ENCODE results near the gene PDPR. TPM values are rescaled to one million over a fixed set of nuclear protein-coding genes. Genes with fewer than 3 reads are reported as not detected.
"Not testable (repeated sequence)": the region's sequence is repeated elsewhere in the genome, so short reads cannot be mapped to it uniquely, and the experiment has no call there.

Gene PDPR
- total RNA-seq, 2 donors from 2014 or later, result 37.2 to 51.5 TPM

GRCh38 chr16:70198230-70198629, 84.1 kb downstream of the PDPR start:
- DNase-seq (ENCODE audit: low spot score); H3K36me3 Mint-ChIP-seq; H3K9me3 Mint-ChIP-seq; H3K4me1 Mint-ChIP-seq (ENCODE audit: low read depth in 2 of 2); H3K4me3 Mint-ChIP-seq; H3K27me3 Mint-ChIP-seq; H3K27ac Mint-ChIP-seq; ATAC-seq: not testable (repeated sequence)

DNA sequence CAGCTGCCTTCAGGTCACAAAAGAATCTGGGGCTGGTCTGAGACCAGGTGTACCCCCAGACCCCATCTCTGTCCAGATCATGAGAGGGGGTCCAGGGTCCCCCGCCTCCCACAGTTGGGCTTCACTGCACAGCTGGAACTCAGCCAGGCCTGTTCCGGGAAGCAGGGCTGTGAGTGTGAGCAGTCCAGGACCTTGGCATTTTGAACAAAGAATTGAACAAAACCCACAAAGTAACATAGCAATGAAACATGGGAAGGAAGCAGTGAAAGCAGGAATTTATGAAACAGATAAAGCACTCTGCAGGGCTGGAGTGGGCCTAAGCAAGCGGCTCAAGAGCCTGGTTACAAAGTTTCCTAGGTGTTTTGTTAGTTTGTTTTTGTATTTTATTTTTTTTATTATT, 84.5 kb downstream of the PDPR start:
- H3K9me3 Mint-ChIP-seq; H3K27ac Mint-ChIP-seq; DNase-seq (ENCODE audit: low spot score); H3K4me3 Mint-ChIP-seq; H3K4me1 Mint-ChIP-seq (ENCODE audit: low read depth in 2 of 2); H3K36me3 Mint-ChIP-seq; ATAC-seq; H3K27me3 Mint-ChIP-seq: not testable (repeated sequence)

DNA sequence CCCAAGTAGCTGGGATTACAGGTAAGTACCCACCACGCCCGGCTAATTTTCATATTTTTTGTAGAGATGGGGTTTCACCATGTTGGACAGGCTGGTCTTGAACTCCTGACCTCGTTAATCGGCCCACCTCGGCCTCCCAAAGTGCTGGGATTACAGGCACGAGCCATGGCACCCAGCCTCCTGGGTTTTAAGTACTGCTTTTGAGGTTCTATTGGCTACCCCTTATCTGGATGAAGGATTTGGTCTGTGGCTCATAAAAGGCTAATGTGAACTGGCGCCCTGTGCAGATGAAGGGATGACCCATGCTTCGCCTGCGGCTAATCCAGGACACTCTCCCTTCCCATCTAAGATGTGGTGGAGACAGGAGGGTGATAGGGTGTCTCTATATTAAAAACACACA, 85.0 kb downstream of the PDPR start:
- ATAC-seq, result not testable (repeated sequence)

DNA sequence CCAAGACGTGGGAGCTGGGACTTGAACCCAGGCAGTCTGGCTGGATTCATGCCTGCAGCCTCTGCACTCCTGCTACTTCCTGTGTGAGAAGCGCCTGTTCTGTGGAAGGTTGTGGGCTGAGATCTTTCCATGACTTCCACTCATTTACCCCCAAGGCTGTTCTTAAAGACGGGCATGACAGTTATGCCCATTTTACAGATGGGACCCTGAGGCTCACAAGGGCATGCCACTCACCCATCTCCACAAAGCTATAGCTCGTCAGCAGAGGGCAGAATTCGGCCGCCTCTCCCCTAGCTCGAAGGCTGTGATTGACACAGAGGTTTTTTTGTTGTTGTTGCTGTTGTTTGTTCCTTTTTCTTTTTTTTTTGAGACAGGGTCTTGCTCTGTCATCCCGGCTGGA, 85.9 kb downstream of the PDPR start:
- H3K27me3 Mint-ChIP-seq; H3K36me3 Mint-ChIP-seq; H3K4me1 Mint-ChIP-seq (ENCODE audit: low read depth in 2 of 2); H3K9me3 Mint-ChIP-seq; ATAC-seq; H3K27ac Mint-ChIP-seq; H3K4me3 Mint-ChIP-seq; DNase-seq (ENCODE audit: low spot score): not testable (repeated sequence)

More for the DNA sequence above, 85.0 kb downstream of the PDPR start:
- H3K27me3 Mint-ChIP-seq; H3K36me3 Mint-ChIP-seq; H3K4me3 Mint-ChIP-seq; H3K9me3 Mint-ChIP-seq; H3K27ac Mint-ChIP-seq; DNase-seq (ENCODE audit: low spot score); H3K4me1 Mint-ChIP-seq (ENCODE audit: low read depth in 2 of 2): not testable (repeated sequence)

GRCh38 chr16:70203508-70203907, 89.4 kb downstream of the PDPR start:
- H3K4me1 Mint-ChIP-seq (ENCODE audit: low read depth in 2 of 2); ATAC-seq; DNase-seq (ENCODE audit: low spot score); H3K4me3 Mint-ChIP-seq; H3K9me3 Mint-ChIP-seq; H3K27ac Mint-ChIP-seq; H3K36me3 Mint-ChIP-seq; H3K27me3 Mint-ChIP-seq: not testable (repeated sequence)

- DNase-seq (ENCODE audit: low spot score); H3K9me3 Mint-ChIP-seq; H3K27me3 Mint-ChIP-seq; H3K4me1 Mint-ChIP-seq (ENCODE audit: low read depth in 2 of 2); H3K36me3 Mint-ChIP-seq; H3K4me3 Mint-ChIP-seq; ATAC-seq; H3K27ac Mint-ChIP-seq: not testable (repeated sequence)
Observed at GRCh38 chr16:70204010-70204409, 89.9 kb downstream of the PDPR start.

- H3K4me1 Mint-ChIP-seq (ENCODE audit: low read depth in 2 of 2); H3K27me3 Mint-ChIP-seq; H3K4me3 Mint-ChIP-seq; DNase-seq (ENCODE audit: low spot score); H3K27ac Mint-ChIP-seq; ATAC-seq; H3K9me3 Mint-ChIP-seq: not testable (repeated sequence)
- peaks cover 10% of the 10 kb centered on the region for H3K36me3 Mint-ChIP-seq
Observed at GRCh38 chr16:70204668-70205405, 90.7 kb downstream of the PDPR start.

DNA sequence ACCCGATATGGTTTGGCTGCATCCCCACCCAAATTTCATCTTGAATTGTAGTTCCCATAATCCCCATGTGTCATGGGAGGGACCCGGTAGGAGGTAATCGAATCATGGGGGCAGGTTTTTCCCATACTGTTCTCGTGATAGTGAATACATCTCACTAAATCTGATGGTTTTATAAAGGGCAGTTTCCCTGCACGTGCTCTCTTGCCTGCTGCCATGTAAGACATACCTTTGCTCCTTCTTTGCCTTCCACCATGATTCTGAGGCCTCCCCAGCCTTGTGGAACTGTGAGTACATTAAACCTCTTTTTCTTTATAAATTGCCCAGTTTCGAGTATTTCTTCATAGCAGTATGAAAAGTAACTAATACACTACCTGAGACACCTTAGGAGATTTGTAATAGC, 92.2 kb downstream of the PDPR start:
- H3K27ac Mint-ChIP-seq; H3K9me3 Mint-ChIP-seq; ATAC-seq; DNase-seq (ENCODE audit: low spot score); H3K4me3 Mint-ChIP-seq; H3K4me1 Mint-ChIP-seq (ENCODE audit: low read depth in 2 of 2); H3K27me3 Mint-ChIP-seq: not testable (repeated sequence)
- H3K36me3 Mint-ChIP-seq, result peaks cover 11% of the 10 kb centered on the region

Other genes with a start within 250 kb of the PDPR start
- gene CLEC18A, start 163.0 kb upstream of the PDPR start, total RNA-seq, result 1 to 10 TPM; 2.2 to 5.1 TPM
- 1 to 10 TPM in 1 of 2 donors, not detected in 1; 1.9 TPM for gene CLEC18C, start 59.5 kb downstream of the PDPR start, total RNA-seq
- gene EXOSC6, start 137.6 kb downstream of the PDPR start, total RNA-seq, result 10 to 100 TPM; 29.0 to 57.0 TPM
- 100 to 1,000 TPM; 109 to 130 TPM for gene AARS1, start 175.2 kb downstream of the PDPR start, total RNA-seq
- 10 to 100 TPM; 34.6 to 42.3 TPM for gene DDX19B, start 184.9 kb downstream of the PDPR start, total RNA-seq
- gene DDX19A, start 232.6 kb downstream of the PDPR start, total RNA-seq, result 10 to 100 TPM; 41.5 to 64.0 TPM